ENCODE data around the gene MED13L.

Gene MED13L

GRCh38 chr12:116210131-116210530 lies 67.4 kb downstream of the MED13L start:
- Mint-ChIP-seq H3K9me3 (no peaks in the 10 kb centered on the region), H3K27me3 (ENCODE audit: low read depth) (no peaks in the 10 kb centered on the region), H3K36me3 (ENCODE audit: low read depth) (peaks cover 2% of the 10 kb centered on the region), H3K4me3 (no peak overlapping the region), H3K4me1 (ENCODE audit: low read depth) (peaks cover 26% of the 10 kb centered on the region), H3K27ac (no peak overlapping the region)

- H3K36me3 Mint-ChIP-seq (ENCODE audit: low read depth): peaks cover 4% of the 10 kb centered on the region
- no peaks in the 10 kb centered on the region for H3K27me3 Mint-ChIP-seq (ENCODE audit: low read depth)
- H3K4me3 Mint-ChIP-seq: no peak overlapping the region
- no peaks in the 10 kb centered on the region for H3K9me3 Mint-ChIP-seq
- no peak overlapping the region for H3K27ac Mint-ChIP-seq
- peaks cover 20% of the 10 kb centered on the region for H3K4me1 Mint-ChIP-seq (ENCODE audit: low read depth)
Measured at GRCh38 chr12:116209503-116209902, 68.0 kb downstream of the MED13L start.

GRCh38 chr12:116207274-116207673 lies 70.2 kb downstream of the MED13L start:
- no peak overlapping the region for H3K4me3 Mint-ChIP-seq
- no peak overlapping the region for H3K27ac Mint-ChIP-seq
- peaks cover 20% of the 10 kb centered on the region for H3K4me1 Mint-ChIP-seq (ENCODE audit: low read depth)
- no peaks in the 10 kb centered on the region for H3K27me3 Mint-ChIP-seq (ENCODE audit: low read depth)
- H3K9me3 Mint-ChIP-seq: no peaks in the 10 kb centered on the region
- peaks cover 6% of the 10 kb centered on the region for H3K36me3 Mint-ChIP-seq (ENCODE audit: low read depth)

- H3K4me3 Mint-ChIP-seq: no peak overlapping the region
- peaks cover 6% of the 10 kb centered on the region for H3K36me3 Mint-ChIP-seq (ENCODE audit: low read depth)
- peaks cover 20% of the 10 kb centered on the region for H3K4me1 Mint-ChIP-seq (ENCODE audit: low read depth)
Measured at GRCh38 chr12:116206828-116207227, 70.7 kb downstream of the MED13L start.

DNA sequence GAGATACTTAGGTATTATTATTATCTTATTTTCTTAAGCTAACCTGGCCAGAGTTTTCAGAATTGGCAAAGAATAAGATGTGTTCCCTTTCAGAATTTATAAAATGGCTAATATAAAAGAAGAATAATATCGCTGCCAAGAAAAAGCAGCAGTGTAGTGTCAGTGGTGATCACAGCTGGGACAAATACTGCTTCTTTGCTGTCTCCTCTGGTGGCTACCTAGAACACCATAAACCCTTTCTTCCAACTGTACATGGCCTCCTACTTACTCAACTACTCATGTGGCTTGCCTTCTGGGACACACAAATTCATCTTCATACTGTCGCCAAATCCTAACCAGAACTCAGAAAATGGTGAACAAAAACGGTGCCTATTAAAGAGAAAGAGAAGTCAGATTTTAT lies 72.7 kb downstream of the MED13L start:
- Mint-ChIP-seq H3K9me3 (no peaks in the 10 kb centered on the region), H3K4me1 (ENCODE audit: low read depth) (peaks cover 11% of the 10 kb centered on the region), H3K36me3 (ENCODE audit: low read depth) (peaks cover 7% of the 10 kb centered on the region), H3K27me3 (ENCODE audit: low read depth) (no peaks in the 10 kb centered on the region), H3K27ac (no peak overlapping the region), H3K4me3 (no peak overlapping the region)

More at GRCh38 chr12:116206828-116207227, 70.7 kb downstream of the MED13L start:
- no peaks in the 10 kb centered on the region for H3K9me3 Mint-ChIP-seq
- no peak overlapping the region for H3K27ac Mint-ChIP-seq
- H3K27me3 Mint-ChIP-seq (ENCODE audit: low read depth): no peaks in the 10 kb centered on the region

- Mint-ChIP-seq H3K4me1 (ENCODE audit: low read depth) (peaks cover 9% of the 10 kb centered on the region), H3K4me3 (no peak overlapping the region), H3K27me3 (ENCODE audit: low read depth) (no peaks in the 10 kb centered on the region), H3K36me3 (ENCODE audit: low read depth) (peaks cover 8% of the 10 kb centered on the region), H3K27ac (no peak overlapping the region), H3K9me3 (no peaks in the 10 kb centered on the region)
Measured at GRCh38 chr12:116204169-116204568, 73.3 kb downstream of the MED13L start.

DNA sequence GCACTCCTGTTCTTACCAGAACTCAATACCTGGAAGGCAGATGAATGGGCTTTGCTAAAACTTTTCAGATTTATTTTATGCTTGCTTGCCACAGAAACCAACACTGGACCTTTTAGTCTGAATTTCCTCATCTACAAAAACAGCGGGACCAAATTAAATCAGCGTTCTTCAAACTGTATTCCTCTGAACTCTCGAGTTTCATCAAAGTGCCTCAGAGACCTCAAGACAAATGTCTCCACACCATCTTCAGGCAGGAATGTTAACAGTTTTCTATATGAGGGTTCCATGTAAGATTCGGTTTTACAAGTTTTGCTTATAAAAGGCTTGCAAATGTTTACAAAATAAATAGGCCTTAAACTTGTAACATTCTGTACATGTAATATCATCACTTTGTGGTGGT lies 74.6 kb downstream of the MED13L start:
- Mint-ChIP-seq H3K27ac (no peak overlapping the region), H3K4me1 (ENCODE audit: low read depth) (peaks cover 17% of the 10 kb centered on the region), H3K4me3 (no peak overlapping the region), H3K27me3 (ENCODE audit: low read depth) (no peaks in the 10 kb centered on the region), H3K36me3 (ENCODE audit: low read depth) (peaks cover 8% of the 10 kb centered on the region), H3K9me3 (no peaks in the 10 kb centered on the region)

DNA sequence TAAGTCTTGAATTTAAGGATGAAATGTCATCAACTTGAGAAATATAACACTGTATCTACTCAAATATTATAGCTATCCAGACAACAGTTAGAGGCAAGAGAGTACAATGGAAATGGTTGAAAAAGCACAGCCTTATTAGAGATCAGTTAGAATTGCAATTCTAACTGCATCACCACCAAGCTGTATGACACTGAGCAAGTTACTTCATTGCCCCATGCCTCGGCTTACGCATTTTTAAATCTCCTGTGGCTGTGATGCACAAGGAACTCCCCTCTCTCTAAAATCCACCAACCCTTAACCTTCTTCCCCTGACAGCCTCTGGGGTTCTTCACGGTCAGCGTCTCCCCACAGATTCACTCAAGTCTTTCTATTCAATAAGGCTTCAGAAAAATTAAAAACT lies 75.1 kb downstream of the MED13L start:
- no peak overlapping the region for H3K27ac Mint-ChIP-seq
- H3K4me1 Mint-ChIP-seq (ENCODE audit: low read depth): peaks cover 17% of the 10 kb centered on the region
- peaks cover 8% of the 10 kb centered on the region for H3K36me3 Mint-ChIP-seq (ENCODE audit: low read depth)
- no peaks in the 10 kb centered on the region for H3K27me3 Mint-ChIP-seq (ENCODE audit: low read depth)
- H3K9me3 Mint-ChIP-seq: no peaks in the 10 kb centered on the region
- H3K4me3 Mint-ChIP-seq: no peak overlapping the region

DNA sequence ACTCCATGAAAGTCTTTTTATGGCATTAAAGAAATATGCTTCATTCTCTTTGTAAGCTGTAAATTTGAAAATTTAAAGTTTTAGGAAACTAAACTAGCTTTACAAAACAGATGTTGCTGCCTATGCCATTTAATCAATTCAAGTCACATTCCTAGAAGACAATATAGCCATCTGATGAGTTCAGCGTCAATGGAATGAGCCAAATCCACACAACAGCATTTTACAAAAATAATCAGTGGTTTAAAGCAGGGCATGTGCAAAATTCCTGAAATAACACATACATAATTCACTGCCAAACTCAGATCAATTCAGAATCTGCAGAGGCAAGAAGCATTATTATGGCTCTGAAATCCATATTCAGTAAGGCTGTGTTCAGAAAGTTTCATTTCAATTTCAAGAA lies 75.6 kb downstream of the MED13L start:
- no peak overlapping the region for H3K27ac Mint-ChIP-seq
- no peaks in the 10 kb centered on the region for H3K9me3 Mint-ChIP-seq
- H3K27me3 Mint-ChIP-seq (ENCODE audit: low read depth): no peaks in the 10 kb centered on the region
- peaks cover 8% of the 10 kb centered on the region for H3K36me3 Mint-ChIP-seq (ENCODE audit: low read depth)
- peaks cover 19% of the 10 kb centered on the region for H3K4me1 Mint-ChIP-seq (ENCODE audit: low read depth)
- H3K4me3 Mint-ChIP-seq: no peak overlapping the region

DNA sequence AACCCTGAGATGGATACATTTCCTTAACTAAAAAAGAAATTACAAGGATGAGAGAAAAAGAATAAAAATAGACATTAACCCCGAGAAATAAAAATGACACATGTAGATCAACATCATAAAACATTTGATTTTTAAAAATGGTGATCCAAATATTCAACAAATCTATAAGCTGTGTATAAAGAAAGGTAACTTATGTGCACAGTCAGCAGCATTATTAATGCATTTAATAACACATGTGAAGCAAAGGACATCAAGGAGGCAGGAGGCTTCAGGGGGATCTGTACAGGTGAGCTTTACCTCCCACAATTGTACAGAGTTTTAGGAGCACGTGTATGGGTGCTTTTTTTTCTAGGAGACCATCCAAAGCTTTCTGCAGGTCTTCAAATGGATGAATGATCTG lies 76.1 kb downstream of the MED13L start:
- Mint-ChIP-seq H3K9me3 (no peaks in the 10 kb centered on the region), H3K27me3 (ENCODE audit: low read depth) (no peaks in the 10 kb centered on the region), H3K4me3 (no peak overlapping the region), H3K36me3 (ENCODE audit: low read depth) (peaks cover 8% of the 10 kb centered on the region), H3K27ac (no peak overlapping the region), H3K4me1 (ENCODE audit: low read depth) (peaks cover 18% of the 10 kb centered on the region)

- peaks cover 22% of the 10 kb centered on the region for H3K4me1 Mint-ChIP-seq (ENCODE audit: low read depth)
Measured at GRCh38 chr12:116200812-116201211, 76.7 kb downstream of the MED13L start.

GRCh38 chr12:116199160-116199706 lies 78.3 kb downstream of the MED13L start:
- Mint-ChIP-seq H3K27me3 (ENCODE audit: low read depth) (no peaks in the 10 kb centered on the region), H3K9me3 (no peaks in the 10 kb centered on the region), H3K36me3 (ENCODE audit: low read depth) (peaks cover 4% of the 10 kb centered on the region), H3K27ac (no peak overlapping the region), H3K4me3 (no peak overlapping the region), H3K4me1 (ENCODE audit: low read depth) (peaks cover 30% of the 10 kb centered on the region)

More at GRCh38 chr12:116200812-116201211, 76.7 kb downstream of the MED13L start:
- Mint-ChIP-seq H3K4me3 (no peak overlapping the region), H3K27me3 (ENCODE audit: low read depth) (no peaks in the 10 kb centered on the region), H3K27ac (no peak overlapping the region), H3K9me3 (no peaks in the 10 kb centered on the region), H3K36me3 (ENCODE audit: low read depth) (peaks cover 8% of the 10 kb centered on the region)

DNA sequence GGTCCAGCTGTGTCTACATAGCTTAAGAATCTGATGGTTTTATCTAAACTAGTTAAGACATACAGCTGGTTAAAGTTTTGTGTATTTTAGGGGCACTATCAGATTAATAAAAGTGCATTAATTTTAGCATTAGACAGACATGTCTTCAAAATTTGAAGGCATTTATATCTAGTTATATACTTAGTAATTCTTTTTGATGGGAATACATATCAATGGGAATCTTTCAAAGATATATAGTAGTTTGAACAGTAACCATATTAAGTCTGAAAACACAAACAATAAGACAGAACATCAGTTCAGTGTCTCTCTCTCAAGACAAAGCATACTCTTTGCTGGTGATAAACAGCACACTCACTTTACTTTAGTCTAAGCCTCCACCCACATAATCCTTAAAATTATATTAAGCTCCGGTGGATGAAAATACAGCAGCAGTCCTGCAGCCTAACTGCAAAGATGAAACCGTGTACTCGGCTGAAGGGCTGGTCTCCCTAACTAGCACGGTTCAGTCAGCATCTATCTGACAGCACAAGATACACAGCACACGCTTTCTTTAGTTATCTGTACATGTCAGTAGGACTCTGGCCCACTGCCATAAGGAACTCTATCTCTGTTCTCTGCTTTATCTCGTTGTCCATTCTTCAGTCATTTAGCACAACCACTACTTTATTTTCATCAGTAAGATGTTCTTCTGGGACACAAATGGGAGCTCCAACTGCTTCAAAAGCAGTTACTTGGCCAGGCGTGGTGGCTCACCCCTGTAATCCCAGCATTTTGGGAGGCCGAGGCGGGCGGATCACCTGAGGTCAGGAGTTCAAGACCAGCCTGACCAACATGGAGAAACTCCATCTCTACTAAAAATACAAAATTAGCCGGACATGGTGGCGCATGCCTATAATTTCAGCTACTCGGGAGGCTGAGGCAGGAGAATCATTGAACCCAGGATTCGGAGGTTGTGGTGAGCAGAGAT lies 80.5 kb downstream of the MED13L start:
- H3K9me3 Mint-ChIP-seq: no peaks in the 10 kb centered on the region
- no peaks in the 10 kb centered on the region for H3K27me3 Mint-ChIP-seq (ENCODE audit: low read depth)
- H3K36me3 Mint-ChIP-seq (ENCODE audit: low read depth): peaks cover 3% of the 10 kb centered on the region
- peaks cover 30% of the 10 kb centered on the region for H3K4me1 Mint-ChIP-seq (ENCODE audit: low read depth)
- no peak overlapping the region for H3K27ac Mint-ChIP-seq
- no peak overlapping the region for H3K4me3 Mint-ChIP-seq

GRCh38 chr12:116196226-116196625 lies 81.3 kb downstream of the MED13L start:
- H3K36me3 Mint-ChIP-seq (ENCODE audit: low read depth): peaks cover 3% of the 10 kb centered on the region
- H3K9me3 Mint-ChIP-seq: no peaks in the 10 kb centered on the region
- H3K4me3 Mint-ChIP-seq: no peak overlapping the region
- H3K27me3 Mint-ChIP-seq (ENCODE audit: low read depth): no peaks in the 10 kb centered on the region
- no peak overlapping the region for H3K27ac Mint-ChIP-seq
- peaks cover 30% of the 10 kb centered on the region for H3K4me1 Mint-ChIP-seq (ENCODE audit: low read depth)

DNA sequence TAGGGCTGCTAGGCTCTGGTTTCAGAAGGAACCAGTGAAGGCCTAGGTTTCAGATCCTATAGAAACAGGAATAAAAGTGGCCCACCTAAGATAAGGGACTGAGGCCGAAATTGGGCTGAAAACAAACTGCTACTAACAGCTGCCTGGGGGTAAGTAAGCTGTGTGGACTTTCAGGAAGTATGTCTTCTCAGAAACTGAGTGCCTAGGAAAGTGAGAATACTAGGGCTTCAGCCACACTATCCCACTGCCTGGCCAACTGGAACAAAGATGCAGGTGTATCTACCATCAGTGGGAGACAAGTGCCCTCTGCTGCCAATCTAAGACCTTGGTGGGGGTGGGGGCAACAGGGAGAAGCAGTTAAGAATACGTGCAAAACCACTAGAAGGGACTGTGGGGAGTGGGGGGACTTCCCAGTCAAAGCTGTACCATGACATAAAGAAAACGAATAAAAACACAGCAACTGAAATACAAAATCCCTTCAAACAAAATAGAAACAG lies 82.5 kb downstream of the MED13L start:
- Mint-ChIP-seq H3K4me1 (ENCODE audit: low read depth) (peaks cover 28% of the 10 kb centered on the region), H3K9me3 (no peaks in the 10 kb centered on the region), H3K4me3 (peak overlapping the region; percentile 40), H3K27ac (peak overlapping the region; percentile 80), H3K27me3 (ENCODE audit: low read depth) (no peaks in the 10 kb centered on the region), H3K36me3 (ENCODE audit: low read depth) (peaks cover 3% of the 10 kb centered on the region)

Data from T-helper 1 cell treated with Interleukin-12 subunit alpha and Interleukin-12 subunit beta and Interleukin-4 antibody, amounts not matched to agents 30 μg/mL and 1 μg/mL, for 36 hours (primary cell).